ENCODE results near the gene WNT8A.

WNT8A gene

DNA sequence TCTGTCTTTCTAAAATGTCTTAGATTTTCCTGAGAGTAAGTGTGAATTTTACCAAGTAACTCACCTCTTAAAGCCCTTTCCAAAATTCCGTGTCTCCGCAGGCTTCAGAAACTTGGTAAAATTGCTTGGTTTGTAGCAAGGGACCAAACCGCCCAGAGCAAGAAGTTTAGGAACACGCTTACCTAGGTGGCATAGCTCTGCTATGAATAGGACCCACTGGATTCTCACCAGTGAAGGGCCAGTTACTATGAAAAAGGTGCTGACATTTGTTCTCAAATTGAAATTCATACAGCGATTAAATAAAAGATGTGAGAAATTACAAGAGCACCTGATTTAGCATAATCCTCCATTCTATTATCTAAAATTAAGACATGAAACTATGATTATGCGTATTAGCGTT is 48.7 kb downstream of the WNT8A start:
- FAIRE-seq (no peak), DNase-seq (ENCODE audit: extremely low spot score, insufficient read length, low read depth) (no peak)

- DNase-seq (ENCODE audit: extremely low spot score, insufficient read length, low read depth), result no peak
- no peak for FAIRE-seq
These were observed 55.3 kb downstream of the WNT8A start, which contains the start of gene NME5 for GRCh38 chr5:138138949-138139780. Gene NME5, minus strand, starts transcription at chr5:138139428. Its CDS starts 648 bp downstream, at chr5:138138780.

DNA sequence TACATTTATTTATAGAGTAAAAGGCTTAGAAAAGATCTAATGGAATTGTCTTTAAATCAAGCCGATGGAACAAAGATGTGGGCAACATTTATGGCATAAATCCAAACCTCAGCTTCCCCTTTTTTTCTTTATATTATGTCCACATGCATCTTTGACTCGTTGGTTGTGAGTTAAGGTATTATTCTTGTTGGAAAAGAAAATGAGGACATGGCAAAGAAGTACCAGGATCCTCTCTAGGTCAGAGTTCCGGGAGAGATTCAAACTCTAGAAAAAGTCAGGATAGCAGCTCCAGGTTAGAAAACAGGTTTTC is 55.9 kb downstream of the WNT8A start:
- FAIRE-seq (no peak), DNase-seq (ENCODE audit: extremely low spot score, insufficient read length, low read depth) (no peak)

GRCh38 chr5:138140268-138140667 is 56.4 kb downstream of the WNT8A start:
- DNase-seq (ENCODE audit: extremely low spot score, insufficient read length, low read depth), result no peak
- no peak for FAIRE-seq
